ENCODE data around the gene ITGB6. TPM values are rescaled to one million over a fixed set of nuclear protein-coding genes. Genes with fewer than 3 reads are reported as not detected.

ITGB6 gene
- total and polyA plus RNA-seq, 10 of the 15 experiments (the other 5 are each of a cell fraction or from before 2014, with no cell fraction given) = 0.04 TPM; not detected in 9

- no peak for FAIRE-seq
- TF ChIP-seq KLF5 (IDR thresholded peaks at IDR 0.05; ENCODE audit: partially characterized antibody) = no peak
- TF ChIP-seq TCF3 (IDR thresholded peaks at IDR 0.05; ENCODE audit: borderline replicate concordance, insufficient read depth, low read depth, low read length) = no peak
- TF ChIP-seq TARDBP (IDR thresholded peaks at IDR 0.05; ENCODE audit: borderline replicate concordance) = no peak
- TF ChIP-seq EP300 (IDR thresholded peaks at IDR 0.05; ENCODE audit: borderline replicate concordance in 1 of 2, control insufficient read depth in 1 of 2, low read depth in 2 of 2, low read length in 2 of 2) = 0 out of 4 replicates have a peak, but pooled peaks of 1 of the 2 experiments have one; percentile 33
- peak in 1 of 2 experiments; percentile 47; a peak in 1 of 4 replicates for TF ChIP-seq BHLHE40 (IDR thresholded peaks at IDR 0.05; ENCODE audit: borderline replicate concordance in 1 of 2, low read depth in 2 of 2, low read length in 1 of 2)
- TF ChIP-seq CHD4 (IDR thresholded peaks at IDR 0.05) = no peak
- TF ChIP-seq BMI1 (IDR thresholded peaks at IDR 0.05; ENCODE audit: borderline replicate concordance) = no peak
- TF ChIP-seq RUNX3 (IDR thresholded peaks at IDR 0.05; ENCODE audit: low read length) = peak; percentile 56
- peak; percentile 31; the same call in 1 of the 2 replicates for TF ChIP-seq EED (IDR thresholded peaks at IDR 0.05; ENCODE audit: low read depth)
- TF ChIP-seq GATAD2B (conservative IDR thresholded peaks at IDR 0.05; ENCODE audit: low read depth) = peak; percentile 64; the same call in 1 of the 2 replicates
- peak; percentile 65 for TF ChIP-seq NR2F1 (conservative IDR thresholded peaks at IDR 0.05)
- TF ChIP-seq MTA2 (IDR thresholded peaks at IDR 0.05; ENCODE audit: low read depth) = peak; percentile 28; the same call in 1 of the 2 replicates
- peak in 1 of 2 experiments; percentile 57; a peak in 2 of 4 replicates for TF ChIP-seq IKZF2 (IDR thresholded peaks at IDR 0.05)
- TF ChIP-seq, protein P1, sequence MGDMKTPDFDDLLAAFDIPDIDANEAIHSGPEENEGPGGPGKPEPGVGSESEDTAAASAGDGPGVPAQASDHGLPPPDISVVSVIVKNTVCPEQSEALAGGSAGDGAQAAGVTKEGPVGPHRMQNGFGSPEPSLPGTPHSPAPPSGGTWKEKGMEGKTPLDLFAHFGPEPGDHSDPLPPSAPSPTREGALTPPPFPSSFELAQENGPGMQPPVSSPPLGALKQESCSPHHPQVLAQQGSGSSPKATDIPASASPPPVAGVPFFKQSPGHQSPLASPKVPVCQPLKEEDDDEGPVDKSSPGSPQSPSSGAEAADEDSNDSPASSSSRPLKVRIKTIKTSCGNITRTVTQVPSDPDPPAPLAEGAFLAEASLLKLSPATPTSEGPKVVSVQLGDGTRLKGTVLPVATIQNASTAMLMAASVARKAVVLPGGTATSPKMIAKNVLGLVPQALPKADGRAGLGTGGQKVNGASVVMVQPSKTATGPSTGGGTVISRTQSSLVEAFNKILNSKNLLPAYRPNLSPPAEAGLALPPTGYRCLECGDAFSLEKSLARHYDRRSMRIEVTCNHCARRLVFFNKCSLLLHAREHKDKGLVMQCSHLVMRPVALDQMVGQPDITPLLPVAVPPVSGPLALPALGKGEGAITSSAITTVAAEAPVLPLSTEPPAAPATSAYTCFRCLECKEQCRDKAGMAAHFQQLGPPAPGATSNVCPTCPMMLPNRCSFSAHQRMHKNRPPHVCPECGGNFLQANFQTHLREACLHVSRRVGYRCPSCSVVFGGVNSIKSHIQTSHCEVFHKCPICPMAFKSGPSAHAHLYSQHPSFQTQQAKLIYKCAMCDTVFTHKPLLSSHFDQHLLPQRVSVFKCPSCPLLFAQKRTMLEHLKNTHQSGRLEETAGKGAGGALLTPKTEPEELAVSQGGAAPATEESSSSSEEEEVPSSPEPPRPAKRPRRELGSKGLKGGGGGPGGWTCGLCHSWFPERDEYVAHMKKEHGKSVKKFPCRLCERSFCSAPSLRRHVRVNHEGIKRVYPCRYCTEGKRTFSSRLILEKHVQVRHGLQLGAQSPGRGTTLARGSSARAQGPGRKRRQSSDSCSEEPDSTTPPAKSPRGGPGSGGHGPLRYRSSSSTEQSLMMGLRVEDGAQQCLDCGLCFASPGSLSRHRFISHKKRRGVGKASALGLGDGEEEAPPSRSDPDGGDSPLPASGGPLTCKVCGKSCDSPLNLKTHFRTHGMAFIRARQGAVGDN (IDR thresholded peaks at IDR 0.05) = no peak
- TF ChIP-seq DPF2 (IDR thresholded peaks at IDR 0.05) = peak; percentile 21; the same call in 1 of the 2 replicates
- TF ChIP-seq STAT1 (conservative IDR thresholded peaks at IDR 0.05) = no peak
- no peak for TF ChIP-seq RCOR1 (conservative IDR thresholded peaks at IDR 0.05; ENCODE audit: low read depth, low read length)
- no peak for TF ChIP-seq SREBF2 (IDR thresholded peaks at IDR 0.05; ENCODE audit: low read length)
- TF ChIP-seq RELA (IDR thresholded peaks at IDR 0.05; ENCODE audit: borderline replicate concordance, partially characterized antibody) = no peak
Measured at GRCh38 chr2:160207804-160208654, 8.0 kb upstream of the ITGB6 start.

More at GRCh38 chr2:160207804-160208654, 8.0 kb upstream of the ITGB6 start:
- no peaks in the 10 kb centered on the region for H4K20me1 ChIP-seq (ENCODE audit: control insufficient read depth, insufficient read depth)
- no peak overlapping the region for H3K27ac ChIP-seq (ENCODE audit: control insufficient read depth, insufficient read depth)
- peaks cover 2% of the 10 kb centered on the region; the same call in 2 of the 3 replicates for H3K9me3 ChIP-seq (replicated peaks; ENCODE audit: control insufficient read depth, insufficient read depth, low read length)
- CTCF ChIA-PET = interaction anchor here (0.9 to 9.1 kb wide), 4 partner anchors 8 to 98 kb away, joined by 3 to 122 read pairs (median 4); no protein-coding TSS in a partner anchor
- peak overlapping the region; percentile 6; the same call in 1 of the 2 replicates for H2AFZ ChIP-seq (ENCODE audit: control insufficient read depth, low read depth, low read length)
- no peaks in the 10 kb centered on the region; a peak in 1 of 4 replicates for H3K36me3 ChIP-seq (ENCODE audit: control insufficient read depth in 2 of 2, insufficient read depth in 2 of 2, low read length in 1 of 2)
- BruUV-seq (replicated peaks) = no TSS peak
- DNase-seq (ENCODE audit: low read depth, low spot score) (peak; percentile 26), ATAC-seq (peak; percentile 67)
- H3K79me2 ChIP-seq (ENCODE audit: control insufficient read depth, insufficient read depth, low read length) = no peaks in the 10 kb centered on the region
- H3K27me3 ChIP-seq (replicated peaks in 1 of 2; ENCODE audit: control insufficient read depth in 2 of 2, insufficient read depth in 2 of 2, low read length in 1 of 2) = no peaks in the 10 kb centered on the region
- H3K4me3 ChIP-seq = no peak overlapping the region
- intact Hi-C loops (cut with micrococcal nuclease; ENCODE audit: unreplicated experiment) (loop anchor here (5.0 to 10.0 kb wide), 2 partner anchors 41 to 313 kb away; no protein-coding TSS in a partner anchor), in situ Hi-C loops (cut with MboI) (no loop called here)
- POLR2A ChIA-PET = interaction anchor here (1.0 to 1.1 kb wide), 3 partner anchors 17 to 928 kb away, joined by 3 read pairs; no protein-coding TSS in a partner anchor
- SMC1A ChIA-PET (ENCODE audit: uncharacterized antibody, unreplicated experiment) = interaction anchor here (1.0 to 4.0 kb wide), 5 partner anchors 40 to 98 kb away, joined by 3 to 44 read pairs (median 6); no protein-coding TSS in a partner anchor
- 51% methylated on average over 12 of the region's 12 CpGs for WGBS (ENCODE audit: insufficient coverage, insufficient replicate concordance, low lambda C conversion rate, missing lambda C conversion rate)
- RAD21 ChIA-PET (ENCODE audit: unreplicated experiment) = interaction anchor here (0.9 to 4.6 kb wide), 3 partner anchors 98 to 313 kb away, joined by 3 to 51 read pairs (median 4); no protein-coding TSS in a partner anchor
- H3K4me1 ChIP-seq (ENCODE audit: control insufficient read depth, insufficient read depth, low read length) = peaks cover 31% of the 10 kb centered on the region
- peak overlapping the region; percentile 21; the same call in 1 of the 2 replicates for H3K4me2 ChIP-seq (ENCODE audit: control insufficient read depth, insufficient read depth)
- no peak overlapping the region for H3K9ac ChIP-seq (ENCODE audit: control insufficient read depth, insufficient read depth, low read length)

All from GM12878 (cell line).